Activated B cell treated with CpG ODN at 0.5 μM for 24 hours (primary cell): ENCODE results near the gene HCRTR1. TPM values are rescaled to one million over a fixed set of nuclear protein-coding genes. Genes with fewer than 3 reads are reported as not detected.

Experiments used
- ATAC-seq: fragments of 200-7000 bp; cut with Tn5 transposase; one replicate; pipeline ENCODE4 v1.10.0; 2021; ENCODE audit warnings: low read depth, mild to moderate bottlenecking, moderate library complexity
- CTCF ChIA-PET: fragments of 350-600 bp; sonication (Branson Sonifier 250); formaldehyde crosslinking; loops from one replicate; lab custom pipeline; 2021; ENCODE audit warnings: antibody characterized with exemption; lab: Charles Lee
- POLR2A ChIA-PET: fragments of 350-600 bp; sonication (Branson Sonifier 250); formaldehyde crosslinking; loops from one replicate; lab custom pipeline; 2021; ENCODE audit warnings: antibody characterized with exemption; lab: Charles Lee
- DNase-seq: peaks from one replicate; pipeline ENCODE4 v3.0.0; 2022
- H3K27ac Mint-ChIP-seq: one replicate; pipeline ENCODE4 v1.8.0; 2020; ENCODE audit warnings: mixed read lengths
- H3K27me3 Mint-ChIP-seq: one replicate; pipeline ENCODE4 v1.8.0; 2021; ENCODE audit warnings: mixed read lengths
- H3K36me3 Mint-ChIP-seq: one replicate; pipeline ENCODE4 v1.8.0; 2021; ENCODE audit warnings: low read depth, mixed read lengths
- H3K4me1 Mint-ChIP-seq: one replicate; pipeline ENCODE4 v1.8.0; 2021; ENCODE audit warnings: mixed read lengths
- H3K4me3 Mint-ChIP-seq: one replicate; pipeline ENCODE4 v1.8.0; 2020; ENCODE audit warnings: mild to moderate bottlenecking, mixed read lengths
- H3K9me3 Mint-ChIP-seq: one replicate; pipeline ENCODE4 v1.8.0; 2020; ENCODE audit warnings: mixed read lengths
- intact Hi-C: fragments of 100-400 bp; cut with micrococcal nuclease; formaldehyde crosslinking; loops from one replicate; pipeline ENCODE4 v1.15.1; 2024
- total RNA-seq: library from RNA; stranded (reverse); gene quantifications from 2 replicates; pipeline ENCODE4 v1.2.3, GENCODE V29; 2022
- TF ChIP-seq, protein P1 (sequence below): fragments of 200-600 bp; IDR thresholded peaks from one replicate; pipeline ENCODE4 v1.8.0; 2022; ENCODE audit warnings: antibody characterized with exemption, mild to moderate bottlenecking

HCRTR1 gene
- total RNA-seq, 1 donor from 2014 or later = not detected

DNA sequence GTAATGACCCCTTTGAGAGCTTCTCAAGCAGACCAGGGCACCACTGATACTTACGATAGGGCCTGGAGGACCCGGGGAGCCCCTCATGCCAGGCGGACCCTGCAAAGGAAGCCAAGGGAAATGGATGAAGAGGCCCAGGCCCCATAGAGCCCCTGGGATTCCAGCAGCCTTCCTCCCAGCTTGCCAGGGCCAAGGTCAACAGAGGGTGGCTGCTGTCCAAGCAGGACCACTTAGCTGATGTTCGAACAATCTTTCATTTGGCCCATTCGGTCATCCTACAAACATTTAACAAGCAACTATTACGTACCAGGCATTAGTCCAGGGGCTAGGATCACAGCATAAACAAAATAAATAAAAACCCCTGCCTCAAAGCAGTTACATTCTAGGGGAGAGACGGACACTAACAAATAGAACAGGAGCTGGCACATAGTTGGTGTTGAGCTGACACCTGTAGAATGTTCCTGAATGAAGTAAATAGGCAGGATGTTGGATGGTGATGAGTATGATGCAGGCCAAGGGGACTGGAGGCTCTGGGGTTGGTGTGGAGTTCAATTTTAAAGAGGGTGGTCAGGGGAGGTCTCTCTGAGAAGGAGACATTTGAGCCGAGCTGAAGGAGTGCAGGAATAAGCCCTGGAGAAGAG lies 54.2 kb downstream of the HCRTR1 start:
- ChIA-PET CTCF (interaction anchor here (1.0 kb wide), 1 partner anchor 118 kb away, joined by 5 read pairs; no protein-coding TSS in a partner anchor), POLR2A (no interaction called here)
- Mint-ChIP-seq H3K27me3 (peaks cover 26% of the 10 kb centered on the region), H3K4me3 (no peak overlapping the region), H3K36me3 (no peaks in the 10 kb centered on the region), H3K4me1 (peaks cover 9% of the 10 kb centered on the region), H3K9me3 (no peaks in the 10 kb centered on the region), H3K27ac (no peak overlapping the region)
- intact Hi-C loops = no loop called here
- TF ChIP-seq, protein P1, sequence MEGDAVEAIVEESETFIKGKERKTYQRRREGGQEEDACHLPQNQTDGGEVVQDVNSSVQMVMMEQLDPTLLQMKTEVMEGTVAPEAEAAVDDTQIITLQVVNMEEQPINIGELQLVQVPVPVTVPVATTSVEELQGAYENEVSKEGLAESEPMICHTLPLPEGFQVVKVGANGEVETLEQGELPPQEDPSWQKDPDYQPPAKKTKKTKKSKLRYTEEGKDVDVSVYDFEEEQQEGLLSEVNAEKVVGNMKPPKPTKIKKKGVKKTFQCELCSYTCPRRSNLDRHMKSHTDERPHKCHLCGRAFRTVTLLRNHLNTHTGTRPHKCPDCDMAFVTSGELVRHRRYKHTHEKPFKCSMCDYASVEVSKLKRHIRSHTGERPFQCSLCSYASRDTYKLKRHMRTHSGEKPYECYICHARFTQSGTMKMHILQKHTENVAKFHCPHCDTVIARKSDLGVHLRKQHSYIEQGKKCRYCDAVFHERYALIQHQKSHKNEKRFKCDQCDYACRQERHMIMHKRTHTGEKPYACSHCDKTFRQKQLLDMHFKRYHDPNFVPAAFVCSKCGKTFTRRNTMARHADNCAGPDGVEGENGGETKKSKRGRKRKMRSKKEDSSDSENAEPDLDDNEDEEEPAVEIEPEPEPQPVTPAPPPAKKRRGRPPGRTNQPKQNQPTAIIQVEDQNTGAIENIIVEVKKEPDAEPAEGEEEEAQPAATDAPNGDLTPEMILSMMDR = no peak
- no peak for ATAC-seq
- no peak for DNase-seq

- POLR2A ChIA-PET = no interaction called here
- CTCF ChIA-PET = no interaction called here
- Mint-ChIP-seq H3K9me3 (no peaks in the 10 kb centered on the region), H3K27me3 (peaks cover 28% of the 10 kb centered on the region), H3K4me3 (no peak overlapping the region), H3K27ac (no peak overlapping the region), H3K4me1 (peaks cover 9% of the 10 kb centered on the region), H3K36me3 (no peaks in the 10 kb centered on the region)
- TF ChIP-seq, protein P1 = no peak
- intact Hi-C loops = no loop called here
- DNase-seq = no peak
- ATAC-seq = no peak
These were observed 55.5 kb downstream of the HCRTR1 start for GRCh38 chr1:31672986-31673385.

DNA sequence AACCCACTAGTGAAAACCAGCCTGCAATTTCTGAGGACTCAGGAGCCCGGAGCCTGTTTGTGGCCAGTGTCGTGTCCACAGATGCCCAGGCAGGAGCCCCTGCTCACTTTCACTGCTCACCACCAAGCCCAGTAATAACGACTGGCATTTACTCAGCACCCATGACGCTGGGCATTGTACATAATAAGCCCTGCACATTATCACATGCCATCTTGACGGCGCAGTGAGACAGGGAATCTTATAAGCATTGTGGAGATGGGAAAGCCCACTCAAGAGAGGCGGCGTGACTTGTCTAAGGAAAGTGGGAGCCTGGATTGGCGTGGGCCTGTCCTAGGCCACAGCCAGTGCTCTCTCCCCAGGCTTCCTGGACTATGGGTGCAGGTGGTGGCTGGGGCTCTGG lies 55.9 kb downstream of the HCRTR1 start:
- DNase-seq = no peak
- Mint-ChIP-seq H3K4me3 (no peak overlapping the region), H3K27me3 (peaks cover 28% of the 10 kb centered on the region), H3K9me3 (no peaks in the 10 kb centered on the region), H3K27ac (no peak overlapping the region), H3K4me1 (peaks cover 9% of the 10 kb centered on the region), H3K36me3 (no peaks in the 10 kb centered on the region)
- intact Hi-C loops = no loop called here
- ATAC-seq = no peak
- TF ChIP-seq, protein P1 = no peak
- POLR2A ChIA-PET = no interaction called here
- CTCF ChIA-PET = no interaction called here

GRCh38 chr1:31674626-31675025 lies 57.1 kb downstream of the HCRTR1 start:
- H3K9me3 Mint-ChIP-seq = no peaks in the 10 kb centered on the region
- H3K27me3 Mint-ChIP-seq = peaks cover 21% of the 10 kb centered on the region
- intact Hi-C loops = no loop called here
- ChIA-PET CTCF (no interaction called here), POLR2A (no interaction called here)
- DNase-seq (no peak), ATAC-seq (no peak)
- H3K4me3 Mint-ChIP-seq = no peak overlapping the region
- H3K4me1 Mint-ChIP-seq = peaks cover 7% of the 10 kb centered on the region
- no peaks in the 10 kb centered on the region for H3K36me3 Mint-ChIP-seq
- no peak overlapping the region for H3K27ac Mint-ChIP-seq
- TF ChIP-seq, protein P1 = no peak

GRCh38 chr1:31675161-31675560 lies 57.7 kb downstream of the HCRTR1 start:
- no peak for ATAC-seq
- Mint-ChIP-seq H3K27ac (no peak overlapping the region), H3K4me1 (peaks cover 3% of the 10 kb centered on the region), H3K4me3 (no peak overlapping the region), H3K36me3 (no peaks in the 10 kb centered on the region), H3K27me3 (peaks cover 17% of the 10 kb centered on the region), H3K9me3 (no peaks in the 10 kb centered on the region)
- CTCF ChIA-PET = no interaction called here
- POLR2A ChIA-PET = no interaction called here
- intact Hi-C loops = no loop called here
- TF ChIP-seq, protein P1 = no peak
- no peak for DNase-seq
